ENCODE measurements around the gene SNCG.

SNCG gene

DNA sequence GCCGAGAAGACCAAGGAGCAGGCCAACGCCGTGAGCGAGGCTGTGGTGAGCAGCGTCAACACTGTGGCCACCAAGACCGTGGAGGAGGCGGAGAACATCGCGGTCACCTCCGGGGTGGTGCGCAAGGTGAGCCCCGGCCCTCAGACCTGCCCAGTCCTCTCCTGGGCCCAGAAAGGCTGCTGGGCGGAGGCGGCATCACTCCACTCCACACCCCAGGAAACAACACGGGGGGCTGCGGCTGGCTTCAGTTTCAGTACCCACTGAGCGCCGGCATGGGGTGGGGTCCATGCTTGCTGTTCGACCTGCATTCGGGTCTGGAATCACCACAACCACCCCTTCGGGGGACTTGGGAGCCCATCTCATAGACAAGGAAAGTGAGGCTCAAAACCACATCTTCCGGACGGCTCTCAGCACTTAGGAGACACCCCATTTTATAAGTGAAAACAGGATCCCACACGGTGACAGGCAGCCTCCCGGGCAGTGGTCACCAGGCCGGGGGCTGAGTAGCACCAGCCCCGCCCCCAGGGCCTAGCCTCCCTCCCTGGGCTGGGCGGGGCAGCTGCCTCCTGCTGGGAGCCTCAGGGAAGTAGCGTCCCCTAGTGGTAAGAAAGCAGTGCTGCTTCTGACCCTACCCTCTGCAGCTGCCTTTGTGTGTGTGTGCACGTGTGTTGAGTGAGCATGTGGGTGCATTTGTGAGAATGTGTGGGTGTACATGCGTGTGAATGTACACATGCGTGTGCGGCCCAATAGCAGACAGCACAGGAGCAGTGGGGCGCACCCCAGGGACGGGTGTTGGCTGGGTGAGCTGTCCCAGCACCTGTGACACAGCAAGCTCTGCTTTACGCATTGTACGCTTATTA is 1.8 kb downstream of the SNCG start:
- no peak for DNase-seq (ENCODE audit: low read depth in 2 of 2, low spot score in 1 of 2)

DNA sequence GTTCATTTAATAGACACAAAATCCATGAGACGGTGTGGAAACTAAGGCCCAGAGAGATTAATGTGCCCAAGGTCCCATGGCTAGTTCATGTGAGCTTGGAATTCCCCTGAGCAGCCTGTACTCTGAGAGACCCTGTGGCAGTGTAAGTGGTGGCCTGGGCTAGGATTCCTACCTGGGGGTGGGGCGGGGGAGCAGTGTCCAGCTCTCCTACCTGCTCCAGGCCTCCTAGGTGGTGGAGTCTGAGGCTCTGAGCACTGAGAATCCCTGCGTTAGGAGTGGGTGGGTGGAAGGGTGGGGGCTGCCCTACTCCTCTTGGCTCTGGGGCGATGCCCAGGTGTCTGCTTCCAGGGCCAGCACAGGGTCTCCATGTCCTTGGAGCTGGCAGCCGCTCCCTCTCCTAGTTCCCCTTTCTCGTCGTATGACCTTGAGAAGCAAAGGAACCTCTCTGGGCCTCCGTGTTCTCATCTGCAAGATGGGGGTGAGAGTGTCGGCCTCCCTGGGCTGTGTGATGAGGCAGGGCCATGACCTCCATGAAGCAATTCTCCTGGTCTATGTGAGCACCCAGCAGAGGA is 2.5 kb downstream of the SNCG start:
- DNase-seq (ENCODE audit: low read depth in 2 of 2, low spot score in 1 of 2) = no peak

DNA sequence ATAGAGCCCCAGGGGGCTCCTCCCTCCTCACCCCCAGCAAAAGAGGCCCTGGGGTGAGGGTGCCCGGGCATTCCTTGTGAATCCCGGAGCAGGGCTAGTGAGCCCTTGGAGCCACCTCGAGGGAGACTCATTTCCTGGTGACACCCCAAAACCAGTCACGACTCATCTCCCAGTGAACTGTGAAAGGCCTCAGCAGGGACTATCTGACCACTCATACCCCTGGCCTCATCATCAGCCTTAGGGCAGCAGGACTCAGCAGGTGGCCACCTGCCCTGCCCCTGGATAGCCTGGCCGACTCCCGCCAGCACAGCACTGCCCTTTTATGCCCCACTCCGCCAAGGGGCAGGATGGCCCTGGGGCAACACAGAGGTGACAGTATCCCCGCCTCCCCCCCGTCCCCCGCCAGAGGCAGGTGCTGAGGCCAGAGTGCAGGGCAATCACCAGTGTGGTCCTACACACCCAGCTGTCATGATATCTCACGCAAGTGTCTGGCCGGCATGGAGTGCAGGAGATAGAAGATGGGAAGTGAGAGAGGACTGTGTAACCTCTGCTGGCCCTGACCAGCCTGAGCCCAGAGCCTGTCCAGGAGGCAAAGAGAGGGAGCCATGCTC is 3.2 kb downstream of the SNCG start:
- DNase-seq (ENCODE audit: low read depth in 2 of 2, low spot score in 1 of 2) = no peak

DNA sequence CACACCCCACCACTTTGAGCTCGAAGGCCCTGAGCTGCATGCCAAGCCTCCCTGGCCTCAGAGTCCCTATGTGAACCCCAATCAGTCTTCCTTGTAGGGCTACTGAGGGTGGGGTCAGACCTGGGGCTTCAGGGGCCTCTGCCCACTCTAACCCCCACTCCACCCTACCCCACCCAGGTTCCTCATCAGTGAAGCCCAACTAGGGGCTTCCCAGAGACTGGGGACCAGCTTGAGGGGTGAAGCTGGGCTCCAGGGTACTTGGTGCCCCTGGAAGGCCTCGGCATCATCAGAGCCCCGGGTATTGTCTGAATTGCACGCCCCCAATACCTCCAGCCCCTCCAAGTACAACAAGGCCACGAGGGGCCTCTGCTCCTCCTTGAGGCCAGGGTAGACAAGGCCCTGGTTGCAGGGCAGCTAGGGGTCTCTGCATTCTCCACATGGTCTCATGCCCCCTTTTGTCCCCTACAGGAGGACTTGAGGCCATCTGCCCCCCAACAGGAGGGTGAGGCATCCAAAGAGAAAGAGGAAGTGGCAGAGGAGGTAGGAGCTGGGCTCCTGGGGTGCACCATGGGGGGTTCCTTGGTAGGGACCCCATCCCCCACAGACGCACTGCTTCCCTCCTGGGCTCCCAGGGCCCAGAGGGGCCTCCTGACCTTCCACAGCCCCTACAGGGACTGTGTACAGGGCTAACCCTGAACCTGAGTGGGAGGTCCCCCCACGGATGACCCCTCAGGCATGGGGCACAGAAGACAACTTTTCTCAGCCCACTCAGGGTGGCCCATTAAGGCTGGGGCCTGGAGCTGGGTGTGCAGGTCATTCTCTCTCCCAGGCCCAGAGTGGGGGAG is 4.0 kb downstream of the SNCG start:
- DNase-seq (ENCODE audit: low read depth in 2 of 2, low spot score in 1 of 2) = no peak

DNA sequence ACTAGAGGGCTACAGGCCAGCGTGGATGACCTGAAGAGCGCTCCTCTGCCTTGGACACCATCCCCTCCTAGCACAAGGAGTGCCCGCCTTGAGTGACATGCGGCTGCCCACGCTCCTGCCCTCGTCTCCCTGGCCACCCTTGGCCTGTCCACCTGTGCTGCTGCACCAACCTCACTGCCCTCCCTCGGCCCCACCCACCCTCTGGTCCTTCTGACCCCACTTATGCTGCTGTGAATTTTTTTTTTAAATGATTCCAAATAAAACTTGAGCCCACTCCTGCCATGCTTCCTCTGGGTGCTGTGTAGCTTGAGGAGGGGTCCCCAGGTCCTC is 4.5 kb downstream of the SNCG start:
- no peak for DNase-seq (ENCODE audit: low read depth in 2 of 2, low spot score in 1 of 2)

DNA sequence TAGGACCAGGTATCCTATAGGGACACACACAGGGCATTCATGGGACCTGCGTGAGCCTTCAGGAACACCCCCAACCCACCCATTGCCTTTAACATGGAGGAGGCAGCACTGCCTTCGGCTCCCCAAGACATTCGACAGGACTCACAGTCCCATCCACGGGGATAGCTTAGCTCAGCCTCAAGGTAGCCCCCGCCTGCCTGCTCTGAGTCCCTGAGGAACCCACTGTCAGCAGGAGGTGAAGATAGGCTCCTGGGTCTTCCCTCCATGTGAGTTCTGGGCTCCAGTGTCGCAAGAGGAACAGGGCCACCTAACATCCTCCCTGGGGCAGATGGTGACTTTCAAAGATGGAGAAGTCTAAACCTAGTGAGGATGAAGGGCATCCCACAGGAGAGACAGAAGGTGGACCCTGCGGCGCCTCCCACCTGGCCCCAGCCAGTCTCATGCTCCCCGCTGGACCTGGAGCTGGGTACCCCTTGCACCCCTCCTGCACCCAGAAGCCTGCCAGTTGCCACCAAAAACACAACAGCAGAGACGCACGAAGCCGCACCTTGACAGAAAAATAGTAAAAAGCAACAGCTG is 5.0 kb downstream of the SNCG start:
- no peak for DNase-seq (ENCODE audit: low read depth in 2 of 2, low spot score in 1 of 2)

DNA sequence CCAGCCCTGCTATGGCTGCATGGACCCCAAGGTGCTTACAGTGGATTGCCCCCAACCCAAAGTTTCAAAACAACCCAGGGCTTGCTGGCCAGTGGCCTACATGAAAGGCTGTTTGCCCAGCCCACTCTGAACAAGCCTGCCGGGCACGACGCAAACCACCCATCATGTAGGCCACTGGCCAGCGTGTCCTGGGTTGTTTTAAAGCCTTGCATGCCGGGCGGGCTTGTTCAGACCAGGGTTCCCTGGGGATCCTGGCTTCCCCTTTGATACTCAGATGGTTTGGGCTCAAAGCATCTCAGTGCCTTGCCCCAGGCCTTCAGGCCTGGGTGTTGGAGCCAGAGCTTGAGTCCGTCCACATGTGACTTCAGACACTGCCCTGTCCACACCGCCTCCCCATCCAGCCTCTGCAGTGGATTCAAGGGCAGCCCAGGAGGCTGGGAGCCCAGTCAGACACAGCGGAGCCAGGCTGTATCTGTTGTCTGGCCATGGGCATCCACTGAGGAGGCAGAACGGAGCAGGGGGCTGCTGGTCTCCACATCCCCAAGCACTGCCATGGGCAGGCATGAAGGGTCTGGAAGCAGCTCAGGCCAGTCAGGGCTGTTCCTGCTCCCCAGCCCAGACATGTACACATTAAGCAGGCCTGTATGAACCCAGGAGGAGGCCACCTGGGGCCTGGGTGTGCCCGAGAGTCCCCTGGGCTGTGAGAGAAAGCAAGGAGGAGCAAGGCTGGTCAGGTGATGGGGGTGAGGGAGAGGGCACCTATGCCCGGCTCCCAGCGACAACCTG is 5.9 kb downstream of the SNCG start:
- DNase-seq (ENCODE audit: low read depth in 2 of 2, low spot score in 1 of 2) = no peak

DNA sequence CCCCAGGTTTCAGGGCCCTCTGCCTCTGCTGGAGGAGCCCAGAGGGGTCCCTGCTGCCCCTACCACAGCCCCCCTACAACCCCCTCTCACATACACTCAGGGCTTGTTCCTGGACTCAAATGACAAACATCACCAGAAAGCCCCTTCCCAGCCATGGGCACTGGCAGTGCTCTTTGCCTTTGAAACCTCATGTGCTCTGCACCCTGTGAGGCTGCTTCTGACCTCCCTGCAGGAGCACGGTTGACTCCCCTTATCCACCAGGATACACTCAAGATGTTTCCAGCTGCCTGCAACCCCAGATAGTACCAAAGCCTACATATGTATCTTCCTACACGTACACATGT is 6.4 kb downstream of the SNCG start:
- no peak for DNase-seq (ENCODE audit: low read depth in 2 of 2, low spot score in 1 of 2)

DNA sequence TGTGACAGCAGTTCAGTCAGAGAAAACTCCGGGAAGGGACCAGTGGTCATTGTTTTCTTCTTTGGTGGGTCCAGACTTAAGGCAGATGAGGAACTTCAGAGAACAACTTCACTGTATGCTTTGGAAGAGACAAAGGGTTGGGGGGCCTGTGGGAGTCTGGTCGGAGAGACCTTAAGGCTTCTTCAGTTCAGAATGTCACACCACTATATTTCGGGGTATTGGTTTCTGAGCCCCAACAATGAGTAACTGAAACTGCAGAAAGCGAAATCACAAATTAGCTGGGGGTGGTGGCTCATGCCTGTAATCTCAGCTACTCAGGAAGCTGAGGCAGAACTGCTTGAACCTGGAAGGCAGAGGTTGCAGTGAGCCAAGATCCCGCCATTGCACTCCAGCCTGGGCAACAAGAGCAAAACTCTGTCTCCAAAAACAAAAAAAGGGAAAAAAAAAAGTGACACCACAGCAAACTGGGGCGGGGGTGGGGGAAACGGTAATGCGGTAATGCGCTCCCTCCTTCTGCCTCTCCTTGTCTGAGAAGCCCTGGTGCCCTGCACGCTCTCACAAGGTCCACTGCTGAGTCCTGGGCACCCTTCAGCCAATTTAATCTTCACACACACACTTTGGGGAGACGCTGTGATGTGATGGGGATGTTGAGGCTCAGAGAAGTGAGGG is 7.7 kb downstream of the SNCG start:
- DNase-seq (ENCODE audit: low read depth in 2 of 2, low spot score in 1 of 2) = no peak

DNA sequence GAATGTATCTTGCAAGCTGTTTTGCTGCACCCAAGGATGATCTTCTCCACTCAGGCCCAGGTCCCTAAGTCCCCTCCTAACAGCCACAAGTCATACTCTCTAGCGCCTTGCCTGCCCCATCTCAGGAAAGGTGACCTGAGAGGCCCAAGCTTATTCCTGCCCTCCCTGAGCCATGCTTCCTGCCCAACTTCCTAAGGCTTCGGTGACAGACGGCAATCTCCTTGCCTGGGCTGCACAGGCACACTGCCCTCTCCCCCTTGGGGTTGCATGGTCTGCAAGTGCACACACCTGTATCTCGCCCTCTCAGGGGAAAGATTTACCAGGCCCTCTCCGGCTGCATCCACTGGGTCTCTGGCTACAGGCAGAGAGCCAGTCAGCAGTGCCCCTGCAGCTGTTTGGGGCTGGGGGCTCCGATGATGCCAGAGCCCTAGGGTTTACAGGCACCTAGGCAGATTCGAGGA is 9.1 kb downstream of the SNCG start:
- no peak for DNase-seq (ENCODE audit: low read depth in 2 of 2, low spot score in 1 of 2)

DNA sequence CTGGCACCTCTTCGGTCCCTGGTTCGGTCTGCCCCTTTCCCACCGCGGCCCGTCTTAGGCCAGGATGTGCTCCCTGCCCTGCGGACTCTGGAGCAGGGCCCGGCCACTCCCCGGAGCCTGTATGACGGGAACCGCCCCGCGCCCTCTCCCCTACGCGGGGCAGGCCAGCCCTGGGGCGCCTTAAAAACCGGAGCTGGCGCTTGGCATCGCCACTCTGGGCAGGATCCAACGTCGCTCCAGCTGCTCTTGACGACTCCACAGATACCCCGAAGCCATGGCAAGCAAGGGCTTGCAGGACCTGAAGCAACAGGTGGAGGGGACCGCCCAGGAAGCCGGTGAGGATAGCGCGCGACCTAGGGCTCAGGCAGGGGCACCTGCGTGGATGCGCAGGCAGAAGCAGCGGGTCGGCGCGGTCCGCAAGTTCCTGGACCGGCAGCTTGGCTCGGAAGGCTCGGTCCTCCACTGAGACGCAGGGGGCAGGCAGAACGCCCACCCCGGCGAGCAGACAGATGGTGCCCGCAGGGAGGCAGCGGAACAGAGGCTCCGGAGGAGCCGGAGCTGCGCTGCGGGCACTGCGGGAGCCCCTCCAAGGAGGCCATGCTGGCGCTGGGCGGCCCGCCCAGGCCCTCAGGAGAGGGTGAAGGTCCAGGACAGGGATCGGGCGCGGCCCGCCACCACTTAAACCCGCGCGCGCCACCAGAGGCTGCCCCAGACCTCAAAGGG is 10.0 kb downstream of the SNCG start, which contains the start of gene ADIRF:
Gene ADIRF (plus strand): TSS at position 212 of the 723 bp plus-strand sequence. CDS start 63 bp downstream, at position 275.
- no peak for DNase-seq (ENCODE audit: low read depth in 2 of 2, low spot score in 1 of 2)

DNA sequence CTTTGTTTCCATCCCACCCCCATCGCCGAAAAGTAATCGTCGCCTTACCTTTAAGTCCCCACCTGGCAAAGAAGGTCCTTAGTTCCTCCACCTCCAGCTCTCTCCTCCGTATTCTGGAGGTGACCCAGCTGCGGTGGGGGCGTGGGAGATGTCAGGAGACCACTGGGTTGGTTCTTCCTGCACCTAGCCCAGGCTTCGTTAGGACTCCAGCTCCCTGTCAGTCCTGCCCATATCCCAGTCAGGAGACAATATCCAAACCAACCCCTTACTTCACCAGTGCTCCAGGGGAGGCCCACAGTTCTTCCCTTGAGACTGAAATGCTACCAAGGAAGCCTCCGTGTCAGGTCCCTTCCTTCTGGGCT is 10.6 kb downstream of the SNCG start:
- DNase-seq (ENCODE audit: low read depth in 2 of 2, low spot score in 1 of 2) = no peak

DNA sequence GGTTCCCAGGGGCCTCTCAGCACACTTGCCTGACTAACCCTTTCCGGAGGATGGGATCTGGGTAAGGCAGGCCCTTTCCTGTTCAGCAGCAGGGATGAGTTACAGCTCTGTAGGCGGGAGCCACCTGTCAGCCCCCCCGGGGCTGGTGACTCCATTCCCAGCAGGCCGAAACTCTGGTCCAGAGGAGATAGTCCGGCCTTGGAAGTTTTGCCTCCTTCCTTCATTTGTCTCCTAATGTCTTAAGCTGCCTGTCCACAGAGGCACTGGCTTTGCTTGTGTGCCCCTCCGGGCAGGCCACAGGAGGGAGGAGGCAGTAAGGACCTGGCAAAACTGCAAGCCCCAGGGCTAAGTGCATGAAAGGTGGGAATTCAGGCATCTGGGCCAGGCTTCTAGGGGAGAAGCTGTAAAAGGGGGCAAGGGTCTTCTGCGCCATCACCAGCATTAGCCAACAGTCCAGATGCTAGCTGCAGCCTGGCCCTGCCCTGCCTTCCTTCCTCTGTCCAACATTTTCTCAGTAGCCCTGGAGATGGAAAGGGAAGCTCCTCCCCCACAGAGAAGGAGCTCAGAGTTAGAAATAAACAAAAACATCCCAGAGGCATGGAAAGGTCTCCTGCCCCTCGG is 11.1 kb downstream of the SNCG start:
- no peak for DNase-seq (ENCODE audit: low read depth in 2 of 2, low spot score in 1 of 2)

DNA sequence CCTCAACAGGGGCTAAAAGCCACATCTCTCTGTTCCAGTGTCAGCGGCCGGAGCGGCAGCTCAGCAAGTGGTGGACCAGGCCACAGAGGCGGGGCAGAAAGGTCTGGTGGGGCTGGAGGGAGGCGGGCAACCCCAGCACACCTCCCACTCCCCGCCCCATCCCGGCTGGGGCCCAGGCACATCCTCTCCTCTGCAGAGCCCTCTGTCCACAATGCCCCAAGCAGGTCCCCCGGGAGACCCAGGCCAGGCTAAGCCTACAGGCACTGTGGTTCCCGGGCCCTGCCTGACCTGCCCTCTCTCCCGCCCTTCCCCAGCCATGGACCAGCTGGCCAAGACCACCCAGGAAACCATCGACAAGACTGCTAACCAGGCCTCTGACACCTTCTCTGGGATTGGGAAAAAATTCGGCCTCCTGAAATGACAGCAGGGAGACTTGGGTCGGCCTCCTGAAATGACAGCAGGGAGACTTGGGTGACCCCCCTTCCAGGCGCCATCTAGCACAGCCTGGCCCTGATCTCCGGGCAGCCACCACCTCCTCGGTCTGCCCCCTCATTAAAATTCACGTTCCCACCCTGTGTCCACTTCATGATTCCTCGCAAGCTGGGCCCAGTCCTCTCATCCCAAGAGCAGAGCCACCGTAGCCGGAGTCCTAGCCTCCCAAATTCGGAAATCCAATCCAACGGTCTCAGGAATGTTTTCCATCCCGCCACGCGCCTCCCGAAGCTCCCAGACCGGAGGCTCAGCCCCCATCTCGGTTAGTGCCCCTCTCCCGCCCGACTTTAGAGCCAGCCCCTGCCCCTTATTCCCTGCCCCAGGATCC is 12.0 kb downstream of the SNCG start:
- no peak for DNase-seq (ENCODE audit: low read depth in 2 of 2, low spot score in 1 of 2)

DNA sequence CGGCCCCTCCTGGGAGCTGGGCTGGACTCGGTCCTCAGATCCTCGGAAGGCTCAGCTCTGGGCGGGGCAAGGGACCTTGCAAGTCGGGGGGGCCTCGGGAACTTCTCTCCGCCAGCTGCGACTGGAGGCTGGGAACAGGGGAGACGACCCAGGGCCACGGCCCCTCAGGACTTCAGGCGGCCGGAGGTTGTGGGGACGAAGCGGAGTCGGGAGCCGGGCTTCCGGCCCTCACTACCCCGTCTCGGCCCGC is 12.5 kb downstream of the SNCG start:
- no peak for DNase-seq (ENCODE audit: low read depth in 2 of 2, low spot score in 1 of 2)

DNA sequence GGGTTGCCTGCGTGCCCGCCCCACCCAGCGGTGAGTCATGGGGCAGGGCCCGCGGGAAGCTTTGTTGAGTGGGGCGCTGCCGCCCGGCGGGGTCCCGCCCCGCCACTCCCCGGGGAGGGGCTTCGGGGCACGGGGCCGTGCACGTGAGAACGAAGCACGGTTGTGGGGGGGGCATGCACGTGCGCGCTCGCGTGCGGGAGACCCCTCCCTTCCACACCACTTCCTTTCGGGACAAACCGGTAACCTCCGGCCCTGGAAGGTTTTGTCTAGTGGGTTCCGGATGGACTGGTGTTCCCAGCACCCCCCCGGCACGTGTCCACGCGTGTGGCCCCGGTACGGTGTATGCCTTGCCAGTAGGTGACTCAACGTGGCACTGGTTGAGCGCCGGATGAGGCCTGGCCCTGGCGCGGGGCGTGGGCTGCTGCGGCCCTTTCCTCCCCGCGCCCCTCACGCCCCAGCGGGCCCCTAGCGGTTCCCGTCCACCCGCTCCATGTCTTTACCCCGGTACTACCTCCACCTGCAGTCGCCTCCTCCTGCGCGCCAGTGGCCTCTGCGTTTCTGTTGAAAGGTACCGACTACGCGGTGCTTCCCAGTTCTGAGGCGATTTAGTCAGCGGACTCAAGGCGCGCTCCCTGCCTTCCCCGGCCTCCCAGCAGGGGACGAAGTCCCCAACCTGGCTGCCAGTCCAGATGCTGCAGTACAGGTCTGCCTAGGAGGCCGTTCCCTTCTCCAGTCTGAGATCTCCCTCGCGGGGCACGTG is 13.0 kb downstream of the SNCG start:
- DNase-seq (ENCODE audit: low read depth in 2 of 2, low spot score in 1 of 2) = peak; percentile 79 to 86

DNA sequence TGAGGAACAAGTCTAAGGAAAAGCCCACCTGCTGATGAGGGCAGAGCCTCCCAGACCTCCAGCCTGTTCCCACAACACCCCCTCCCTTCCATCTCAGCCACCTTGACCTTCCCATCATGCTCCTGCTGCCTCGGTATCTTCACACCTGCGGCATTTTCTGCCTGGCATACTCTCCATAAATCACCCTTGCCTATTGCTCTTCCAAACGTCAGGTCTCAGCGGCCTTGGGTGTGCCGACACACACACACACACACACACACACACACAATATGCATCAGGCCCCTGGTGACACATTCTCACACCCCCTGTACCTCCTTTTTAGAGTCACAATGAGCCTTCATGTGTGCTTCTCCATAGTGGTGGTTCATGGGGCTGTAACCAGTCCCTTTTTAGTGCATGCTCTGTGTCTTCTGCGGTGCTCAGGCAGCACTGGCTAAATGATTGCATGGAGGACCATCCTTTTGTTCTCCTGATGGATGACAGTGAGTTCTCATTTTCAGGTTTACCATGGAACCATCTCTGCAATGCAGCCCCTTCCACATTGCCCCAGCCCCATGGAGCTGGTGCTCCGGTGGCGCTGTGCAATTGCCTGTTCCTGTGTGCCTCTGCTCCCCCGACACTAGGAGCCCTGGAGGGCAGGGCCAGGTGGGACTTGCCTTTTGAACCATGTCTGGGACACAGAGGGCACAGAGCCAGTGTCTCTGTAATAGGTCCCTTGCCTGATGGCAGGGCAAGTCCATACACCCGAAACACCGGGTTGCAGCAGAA is 14.4 kb downstream of the SNCG start:
- no peak for DNase-seq (ENCODE audit: low read depth in 2 of 2, low spot score in 1 of 2)
